ENCODE results near the gene CPN2. TPM values are rescaled to one million over a fixed set of nuclear protein-coding genes. Genes with fewer than 3 reads are reported as not detected.

Gene CPN2
- total and polyA plus RNA-seq, 2 of the 8 experiments (the other 6 are each of a cell fraction or from before 2014, with no cell fraction given): 0.03 TPM; not detected in 1

GRCh38 chr3:194346621-194347020 lies 4.5 kb downstream of the CPN2 start:
- Histone ChIP-seq H3K9me3 (ENCODE audit: insufficient read depth in 2 of 2, low read depth in 1 of 2, low read length in 1 of 2) (no peaks in the 10 kb centered on the region), H3K18ac (ENCODE audit: extremely low read depth, low read length) (no peak overlapping the region), H2BK120ac (replicated peaks; ENCODE audit: low read depth, low read length) (no peak overlapping the region), H3K4me1 (replicated peaks in 1 of 4; ENCODE audit: control insufficient read depth in 3 of 4, insufficient read depth in 4 of 4, low read length in 3 of 4) (peaks cover 0 to under 1% (median 0%) of the 10 kb centered on the region in 4 experiments; a peak in 2 of 7 replicates), H4K8ac (ENCODE audit: extremely low read depth, insufficient read depth, low read length) (no peak overlapping the region), H3K23me2 (ENCODE audit: low read depth, low read length) (no peaks in the 10 kb centered on the region), H3K56ac (replicated peaks; ENCODE audit: insufficient read length, low read depth, low read length) (no peak overlapping the region), H2BK12ac (ENCODE audit: low read depth, low read length) (no peak overlapping the region), H3K4me2 (ENCODE audit: insufficient read depth in 1 of 2, low read depth in 2 of 2, low read length in 2 of 2) (no peak overlapping the region), H3K79me1 (ENCODE audit: low read depth, low read length) (no peaks in the 10 kb centered on the region), H3K9ac (replicated peaks in 1 of 4; ENCODE audit: extremely low read depth in 1 of 4, low read depth in 3 of 4, low read length in 3 of 4) (no peak overlapping the region), H2BK20ac (ENCODE audit: low read length) (no peak overlapping the region), H3K79me2 (ENCODE audit: control insufficient read depth in 1 of 2, insufficient read depth in 2 of 2, low read length in 2 of 2) (no peaks in the 10 kb centered on the region), H2BK15ac (ENCODE audit: low read length) (no peak overlapping the region), H3K4ac (replicated peaks; ENCODE audit: insufficient read length, low read depth, low read length) (no peak overlapping the region), H3K27me3 (replicated peaks in 1 of 4; ENCODE audit: control insufficient read depth in 3 of 4, extremely low read depth in 1 of 4, insufficient read depth in 3 of 4, low read length in 3 of 4) (peaks cover 0 to 16% (median 8%) of the 10 kb centered on the region in 4 experiments; a peak in 6 of 7 replicates), H4K91ac (replicated peaks; ENCODE audit: insufficient read length, low read length) (no peak overlapping the region), H2BK5ac (ENCODE audit: low read depth, low read length) (no peak overlapping the region), H3K14ac (ENCODE audit: insufficient read length) (no peak overlapping the region), H3K4me3 (ENCODE audit: extremely low read depth in 1 of 4, insufficient read depth in 2 of 4, low read depth in 3 of 4, low read length in 4 of 4) (no peak overlapping the region), H4K20me1 (replicated peaks in 1 of 2; ENCODE audit: control insufficient read depth in 1 of 2, insufficient read depth in 2 of 2, low read length in 2 of 2) (no peaks in the 10 kb centered on the region), H3K23ac (ENCODE audit: insufficient read length) (no peak overlapping the region), H3K27ac (ENCODE audit: low read depth, low read length) (no peak overlapping the region), H2AFZ (ENCODE audit: low read length) (no peak overlapping the region), H4K5ac (ENCODE audit: insufficient read length, low read depth, low read length) (no peak overlapping the region), H3K36me3 (ENCODE audit: control insufficient read depth in 2 of 4, insufficient read depth in 4 of 4, low read length in 3 of 4) (no peaks in the 10 kb centered on the region), H2AK5ac (ENCODE audit: low read depth, low read length) (no peak overlapping the region)
- no peak for TF ChIP-seq SP4 (IDR thresholded peaks at IDR 0.05; ENCODE audit: low read length)
- no peak for TF ChIP-seq SRF (IDR thresholded peaks at IDR 0.05; ENCODE audit: low read depth, low read length)
- no peak for TF ChIP-seq SP1 (IDR thresholded peaks at IDR 0.05; ENCODE audit: low read depth, low read length)
- TF ChIP-seq CHD1 (IDR thresholded peaks at IDR 0.05; ENCODE audit: low read depth, low read length): no peak
- TF ChIP-seq SAP30 (IDR thresholded peaks at IDR 0.05; ENCODE audit: insufficient read depth, insufficient replicate concordance, low read length): no peak
- TF ChIP-seq CBX5 (IDR thresholded peaks at IDR 0.05; ENCODE audit: low read depth, low read length): no peak
- ChIA-PET CTCF (ENCODE audit: partially characterized antibody) (interaction anchor here (0.7 to 15.8 kb wide), 8 partner anchors 12 to 227 kb away, joined by 3 to 344 read pairs (median 64); partner anchors contain the start of genes GP5 and LRRC15), POLR2A (ENCODE audit: partially characterized antibody) (interaction anchor here (1.3 kb wide), 1 partner anchor 13 kb away, joined by 3 read pairs; no protein-coding TSS in a partner anchor)
- 86% methylated on average over 5 of the region's 5 CpGs; no CpG with 5 or more reads in 1 of the 2 experiments for WGBS, 2 experiments (ENCODE audit: extremely low coverage in 1 of 2, insufficient coverage in 1 of 2, insufficient read length in 1 of 2, insufficient replicate concordance in 2 of 2, low coverage in 1 of 2, low lambda C conversion rate in 2 of 2, missing lambda C conversion rate in 1 of 2)
- no peak for DNase-seq (ENCODE audit: low read depth in 1 of 2, low spot score in 2 of 2)
- FAIRE-seq: no peak

All from H1 (cell line).